ENCODE data around the gene UBE2E2. TPM values are rescaled to one million over a fixed set of nuclear protein-coding genes. Genes with fewer than 3 reads are reported as not detected.

The UBE2E2 gene
- total RNA-seq, 1 experiment from 2014 or later = 25.1 TPM

DNA sequence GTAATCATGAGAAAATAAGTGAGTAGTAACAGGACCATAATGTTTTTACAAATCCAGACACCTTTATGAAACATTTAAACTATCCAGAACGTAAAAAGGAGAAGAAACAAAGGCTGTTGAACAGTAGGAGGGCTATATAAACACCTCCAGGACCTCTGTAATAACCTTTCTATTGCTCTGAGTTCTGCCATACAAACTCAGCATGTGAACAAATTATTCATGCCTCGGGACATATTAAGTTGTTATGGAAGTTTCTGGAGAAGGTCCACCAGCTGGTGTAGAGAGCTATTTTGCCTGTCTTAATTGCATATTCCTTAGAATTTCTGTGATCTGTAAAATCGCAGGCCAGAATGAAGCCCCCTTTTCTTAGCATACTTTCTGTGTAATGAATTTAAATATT is 256.3 kb downstream of the UBE2E2 start:
- Mint-ChIP-seq H3K4me3 (ENCODE audit: low read depth, unreplicated experiment) (no peak overlapping the region), H3K27me3 (ENCODE audit: unreplicated experiment) (no peaks in the 10 kb centered on the region), H3K27ac (ENCODE audit: unreplicated experiment) (no peak overlapping the region), H3K4me1 (ENCODE audit: low read depth, unreplicated experiment) (no peaks in the 10 kb centered on the region), H3K9me3 (ENCODE audit: low read depth, unreplicated experiment) (no peaks in the 10 kb centered on the region), H3K36me3 (ENCODE audit: insufficient read depth, unreplicated experiment) (no peaks in the 10 kb centered on the region)
- no peak for DNase-seq
- BruUV-seq (replicated peaks) = no TSS peak
- CTCF ChIA-PET = no interaction called here
- intact Hi-C loops (cut with micrococcal nuclease; ENCODE audit: unreplicated experiment) = no loop called here
- TF ChIP-seq CTCF (IDR thresholded peaks at IDR 0.05; ENCODE audit: unreplicated experiment) = no peak

- CTCF ChIA-PET = no interaction called here
- no peak for TF ChIP-seq CTCF (IDR thresholded peaks at IDR 0.05; ENCODE audit: unreplicated experiment)
Measured at GRCh38 chr3:23459889-23460546, 256.9 kb downstream of the UBE2E2 start.

DNA sequence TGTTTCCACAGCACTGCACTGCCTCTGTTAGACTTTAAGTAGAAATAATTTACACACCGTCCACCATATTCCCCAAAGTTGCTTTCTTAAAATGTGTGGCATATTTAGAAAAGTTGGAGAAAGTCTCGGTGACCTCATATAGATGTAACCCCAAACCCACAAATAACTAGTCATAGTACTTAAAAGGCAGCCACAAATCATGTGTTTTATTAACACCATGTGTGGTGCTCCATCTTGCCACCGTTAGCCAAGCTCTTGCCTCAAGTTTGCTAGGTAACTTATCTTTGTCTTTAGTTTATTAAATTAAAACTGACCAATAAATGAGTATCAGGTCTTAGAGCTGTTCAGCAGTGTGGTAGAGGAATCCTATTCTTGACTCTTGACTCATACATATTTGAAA is 257.9 kb downstream of the UBE2E2 start:
- CTCF ChIA-PET = no interaction called here

More at GRCh38 chr3:23459889-23460546, 256.9 kb downstream of the UBE2E2 start:
- H3K9me3 Mint-ChIP-seq (ENCODE audit: low read depth, unreplicated experiment) = no peaks in the 10 kb centered on the region
- H3K4me3 Mint-ChIP-seq (ENCODE audit: low read depth, unreplicated experiment) = no peak overlapping the region
- no peaks in the 10 kb centered on the region for H3K27me3 Mint-ChIP-seq (ENCODE audit: unreplicated experiment)
- intact Hi-C loops (cut with micrococcal nuclease; ENCODE audit: unreplicated experiment) = no loop called here
- H3K27ac Mint-ChIP-seq (ENCODE audit: unreplicated experiment) = no peak overlapping the region
- no peaks in the 10 kb centered on the region for H3K4me1 Mint-ChIP-seq (ENCODE audit: low read depth, unreplicated experiment)
- BruUV-seq (replicated peaks) = no TSS peak
- DNase-seq = no peak
- no peaks in the 10 kb centered on the region for H3K36me3 Mint-ChIP-seq (ENCODE audit: insufficient read depth, unreplicated experiment)

GRCh38 chr3:23463791-23464190 is 260.7 kb downstream of the UBE2E2 start:
- H3K36me3 Mint-ChIP-seq (ENCODE audit: insufficient read depth, unreplicated experiment) = no peaks in the 10 kb centered on the region
- CTCF ChIA-PET = no interaction called here
- intact Hi-C loops (cut with micrococcal nuclease; ENCODE audit: unreplicated experiment) = no loop called here

More for the DNA sequence above, 257.9 kb downstream of the UBE2E2 start:
- H3K27ac Mint-ChIP-seq (ENCODE audit: unreplicated experiment) = no peak overlapping the region
- TF ChIP-seq CTCF (IDR thresholded peaks at IDR 0.05; ENCODE audit: unreplicated experiment) = no peak
- no peak for DNase-seq
- H3K9me3 Mint-ChIP-seq (ENCODE audit: low read depth, unreplicated experiment) = no peaks in the 10 kb centered on the region
- no peaks in the 10 kb centered on the region for H3K36me3 Mint-ChIP-seq (ENCODE audit: insufficient read depth, unreplicated experiment)
- BruUV-seq (replicated peaks) = no TSS peak
- no peaks in the 10 kb centered on the region for H3K27me3 Mint-ChIP-seq (ENCODE audit: unreplicated experiment)
- H3K4me3 Mint-ChIP-seq (ENCODE audit: low read depth, unreplicated experiment) = no peak overlapping the region
- H3K4me1 Mint-ChIP-seq (ENCODE audit: low read depth, unreplicated experiment) = no peaks in the 10 kb centered on the region
- intact Hi-C loops (cut with micrococcal nuclease; ENCODE audit: unreplicated experiment) = no loop called here

More at GRCh38 chr3:23463791-23464190, 260.7 kb downstream of the UBE2E2 start:
- no peaks in the 10 kb centered on the region for H3K27me3 Mint-ChIP-seq (ENCODE audit: unreplicated experiment)
- TF ChIP-seq CTCF (IDR thresholded peaks at IDR 0.05; ENCODE audit: unreplicated experiment) = no peak
- no peaks in the 10 kb centered on the region for H3K9me3 Mint-ChIP-seq (ENCODE audit: low read depth, unreplicated experiment)
- H3K4me1 Mint-ChIP-seq (ENCODE audit: low read depth, unreplicated experiment) = no peaks in the 10 kb centered on the region
- no TSS peak for BruUV-seq (replicated peaks)
- H3K4me3 Mint-ChIP-seq (ENCODE audit: low read depth, unreplicated experiment) = no peak overlapping the region
- H3K27ac Mint-ChIP-seq (ENCODE audit: unreplicated experiment) = no peak overlapping the region
- no peak for DNase-seq
